Stimulated activated CD4-positive, alpha-beta T cell treated with anti-CD3 and anti-CD28 coated beads, Interleukin-4, amount 100 ng/mL, for 24 hours (primary cell): ENCODE results near the gene GMPR.

Experiments
- DNase-seq: peaks from one replicate; pipeline ENCODE4 v3.0.0-alpha.2; 2020

The GMPR gene

GRCh38 chr6:16274885-16275589 lies 36.6 kb downstream of the GMPR start:
- DNase-seq = no peak

- DNase-seq = no peak
These were observed 39.0 kb downstream of the GMPR start for GRCh38 chr6:16277101-16277981.

- no peak for DNase-seq
These were observed 39.8 kb downstream of the GMPR start for GRCh38 chr6:16278048-16278724.

- DNase-seq = no peak
These were observed 40.4 kb downstream of the GMPR start for GRCh38 chr6:16278750-16279149.

GRCh38 chr6:16279243-16279642 lies 40.9 kb downstream of the GMPR start:
- no peak for DNase-seq

- DNase-seq = no peak
These were observed 44.0 kb downstream of the GMPR start for GRCh38 chr6:16282370-16282769.

GRCh38 chr6:16284472-16284871 lies 46.1 kb downstream of the GMPR start:
- DNase-seq = no peak

GRCh38 chr6:16285467-16286150 lies 47.2 kb downstream of the GMPR start:
- DNase-seq = no peak

- DNase-seq = peak; percentile 29
These were observed 47.8 kb downstream of the GMPR start for GRCh38 chr6:16286151-16286522.

GRCh38 chr6:16288163-16288562 lies 49.8 kb downstream of the GMPR start:
- DNase-seq = no peak

- no peak for DNase-seq
These were observed 53.4 kb downstream of the GMPR start for GRCh38 chr6:16291739-16292138.

GRCh38 chr6:16292432-16292831 lies 54.0 kb downstream of the GMPR start:
- DNase-seq = no peak

GRCh38 chr6:16292942-16293341 lies 54.6 kb downstream of the GMPR start:
- DNase-seq = no peak

GRCh38 chr6:16294371-16294770 lies 56.0 kb downstream of the GMPR start:
- DNase-seq = no peak

- no peak for DNase-seq
These were observed 56.7 kb downstream of the GMPR start for GRCh38 chr6:16295060-16295459.

- no peak for DNase-seq
These were observed 57.1 kb downstream of the GMPR start for GRCh38 chr6:16295471-16295870.

- DNase-seq = no peak
These were observed 57.8 kb downstream of the GMPR start for GRCh38 chr6:16296061-16296670.

GRCh38 chr6:16299861-16300260 lies 61.5 kb downstream of the GMPR start:
- no peak for DNase-seq

GRCh38 chr6:16301511-16301910 lies 63.1 kb downstream of the GMPR start:
- DNase-seq = no peak

- DNase-seq = no peak
These were observed 64.5 kb downstream of the GMPR start for GRCh38 chr6:16302721-16303552.

GRCh38 chr6:16305246-16305725 lies 66.9 kb downstream of the GMPR start:
- DNase-seq = no peak

GRCh38 chr6:16305788-16306187 lies 67.4 kb downstream of the GMPR start:
- no peak for DNase-seq
